ENCODE data around the gene UGT1A5. TPM values are rescaled to one million over a fixed set of nuclear protein-coding genes. Genes with fewer than 3 reads are reported as not detected.

Gene UGT1A5
- total RNA-seq, 6 experiments from 2014 or later, result not detected

DNA sequence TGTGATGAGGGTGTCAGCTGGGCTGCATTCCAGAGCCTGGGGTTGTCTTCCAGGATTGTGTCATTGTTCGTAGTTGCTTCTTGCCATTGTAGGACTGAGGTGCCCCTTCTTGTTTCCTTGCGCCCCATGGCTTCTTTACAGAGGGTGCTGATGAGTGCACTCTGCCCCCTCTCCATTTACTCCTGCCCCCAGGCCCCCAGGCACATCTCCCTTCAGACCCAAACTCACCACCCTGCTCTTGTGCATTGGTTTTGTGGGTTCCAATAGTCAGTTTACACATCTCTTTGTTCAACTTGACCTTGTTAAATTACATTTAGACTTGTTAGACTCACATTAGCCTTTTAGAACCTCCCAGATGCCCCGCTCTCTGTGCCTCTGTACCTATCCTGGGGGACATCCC is 108.5 kb downstream of the UGT1A5 start:
- H3K4me3 Mint-ChIP-seq, result no peak overlapping the region
- H3K27me3 Mint-ChIP-seq (ENCODE audit: insufficient read depth), result peaks cover 26% of the 10 kb centered on the region
- no peaks in the 10 kb centered on the region for H3K4me1 Mint-ChIP-seq (ENCODE audit: low read depth)
- DNase-seq, result no peak
- TF ChIP-seq, protein P1, sequence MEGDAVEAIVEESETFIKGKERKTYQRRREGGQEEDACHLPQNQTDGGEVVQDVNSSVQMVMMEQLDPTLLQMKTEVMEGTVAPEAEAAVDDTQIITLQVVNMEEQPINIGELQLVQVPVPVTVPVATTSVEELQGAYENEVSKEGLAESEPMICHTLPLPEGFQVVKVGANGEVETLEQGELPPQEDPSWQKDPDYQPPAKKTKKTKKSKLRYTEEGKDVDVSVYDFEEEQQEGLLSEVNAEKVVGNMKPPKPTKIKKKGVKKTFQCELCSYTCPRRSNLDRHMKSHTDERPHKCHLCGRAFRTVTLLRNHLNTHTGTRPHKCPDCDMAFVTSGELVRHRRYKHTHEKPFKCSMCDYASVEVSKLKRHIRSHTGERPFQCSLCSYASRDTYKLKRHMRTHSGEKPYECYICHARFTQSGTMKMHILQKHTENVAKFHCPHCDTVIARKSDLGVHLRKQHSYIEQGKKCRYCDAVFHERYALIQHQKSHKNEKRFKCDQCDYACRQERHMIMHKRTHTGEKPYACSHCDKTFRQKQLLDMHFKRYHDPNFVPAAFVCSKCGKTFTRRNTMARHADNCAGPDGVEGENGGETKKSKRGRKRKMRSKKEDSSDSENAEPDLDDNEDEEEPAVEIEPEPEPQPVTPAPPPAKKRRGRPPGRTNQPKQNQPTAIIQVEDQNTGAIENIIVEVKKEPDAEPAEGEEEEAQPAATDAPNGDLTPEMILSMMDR (IDR thresholded peaks at IDR 0.05), result no peak
- no peaks in the 10 kb centered on the region for H3K36me3 Mint-ChIP-seq (ENCODE audit: low read depth)
- H3K27ac Mint-ChIP-seq, result no peak overlapping the region
- H3K9me3 Mint-ChIP-seq, result no peaks in the 10 kb centered on the region

DNA sequence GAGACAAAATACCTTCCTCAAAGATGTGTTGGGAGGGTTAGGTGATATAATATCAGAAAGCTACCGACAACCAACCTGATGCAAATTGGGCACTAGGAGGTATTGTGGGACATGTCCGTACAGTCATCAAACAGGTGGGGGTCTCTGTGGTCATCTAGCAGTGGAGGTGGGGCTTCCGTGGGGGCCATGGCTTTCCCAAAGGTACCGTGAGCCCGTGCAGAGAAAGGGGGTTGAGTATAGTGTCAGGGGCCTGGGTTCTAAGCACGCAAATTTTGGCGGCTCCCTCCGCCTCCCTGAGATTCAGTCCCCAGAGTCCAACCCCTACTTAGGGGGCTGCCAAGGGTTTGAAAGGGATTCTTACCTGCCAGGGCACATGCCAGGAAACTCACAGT is 109.0 kb downstream of the UGT1A5 start:
- Mint-ChIP-seq H3K4me3 (no peak overlapping the region), H3K9me3 (no peaks in the 10 kb centered on the region), H3K27ac (no peak overlapping the region), H3K36me3 (ENCODE audit: low read depth) (no peaks in the 10 kb centered on the region), H3K27me3 (ENCODE audit: insufficient read depth) (peaks cover 26% of the 10 kb centered on the region), H3K4me1 (ENCODE audit: low read depth) (no peaks in the 10 kb centered on the region)
- no peak for DNase-seq
- TF ChIP-seq, protein P1 (IDR thresholded peaks at IDR 0.05), result no peak

DNA sequence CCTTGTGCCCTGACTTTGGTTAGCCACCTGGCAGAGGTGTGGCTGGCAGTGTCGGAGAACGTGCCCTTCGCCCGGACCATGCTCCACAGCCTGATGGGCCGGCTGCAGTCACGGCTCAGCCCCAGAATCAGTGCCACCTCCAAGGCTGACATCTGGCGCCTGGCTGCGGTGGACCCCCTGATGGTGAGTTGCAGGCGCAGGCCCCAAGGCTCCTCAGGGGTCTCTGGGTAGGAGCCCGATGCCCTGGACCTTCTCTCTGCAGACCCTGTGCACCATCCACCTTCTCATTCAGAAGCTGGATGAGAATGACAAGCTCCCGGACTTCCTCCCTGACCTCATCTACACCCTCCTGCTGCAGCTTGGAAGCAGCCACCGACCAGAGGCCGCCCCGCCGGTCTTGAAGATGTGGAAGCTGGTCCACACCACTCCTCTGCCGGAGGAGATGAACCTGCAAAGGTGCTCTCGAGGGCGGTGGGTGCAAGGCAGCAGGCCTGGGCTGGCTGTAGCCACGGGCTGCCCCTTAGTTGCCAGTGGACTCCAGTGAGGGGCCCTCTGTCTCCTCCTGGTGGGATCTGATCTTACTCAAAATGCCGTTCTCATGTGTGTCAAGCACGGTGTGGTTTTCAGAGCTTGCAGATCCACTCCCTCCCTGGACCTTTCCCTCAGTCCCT is 109.5 kb downstream of the UGT1A5 start:
- Mint-ChIP-seq H3K4me1 (ENCODE audit: low read depth) (no peaks in the 10 kb centered on the region), H3K27me3 (ENCODE audit: insufficient read depth) (peaks cover 26% of the 10 kb centered on the region), H3K27ac (no peak overlapping the region), H3K36me3 (ENCODE audit: low read depth) (no peaks in the 10 kb centered on the region), H3K9me3 (no peaks in the 10 kb centered on the region), H3K4me3 (no peak overlapping the region)
- TF ChIP-seq, protein P1 (IDR thresholded peaks at IDR 0.05), result no peak
- no peak for DNase-seq

Other genes with a start within 250 kb of the UGT1A5 start
- gene USP40, start 146.1 kb upstream of the UGT1A5 start, total RNA-seq (2021; fragmentation: NEBNext Ultra II Directional; extraction: Animal tissue kit (Norgen Biotek cat#: 25700)), result 10 to 100 TPM; 22.8 to 27.4 (median 24.3) TPM
- gene UGT1A8, start 95.3 kb upstream of the UGT1A5 start, total RNA-seq (2021; fragmentation: NEBNext Ultra II Directional; extraction: Animal tissue kit (Norgen Biotek cat#: 25700)), result not detected
- gene UGT1A10, start 76.5 kb upstream of the UGT1A5 start, total RNA-seq (2021; fragmentation: NEBNext Ultra II Directional; extraction: Animal tissue kit (Norgen Biotek cat#: 25700)), result not detected
- not detected for gene UGT1A9, start 41.0 kb upstream of the UGT1A5 start, total RNA-seq (2021; fragmentation: NEBNext Ultra II Directional; extraction: Animal tissue kit (Norgen Biotek cat#: 25700))
- gene UGT1A7, start 31.0 kb upstream of the UGT1A5 start, total RNA-seq (2021; fragmentation: NEBNext Ultra II Directional; extraction: Animal tissue kit (Norgen Biotek cat#: 25700)), result not detected
- gene UGT1A6, start 20.0 kb upstream of the UGT1A5 start, total RNA-seq (2021; fragmentation: NEBNext Ultra II Directional; extraction: Animal tissue kit (Norgen Biotek cat#: 25700)), result not detected
- gene UGT1A4, start 5.8 kb downstream of the UGT1A5 start, total RNA-seq (2021; fragmentation: NEBNext Ultra II Directional; extraction: Animal tissue kit (Norgen Biotek cat#: 25700)), result not detected
- gene UGT1A3, start 16.1 kb downstream of the UGT1A5 start, total RNA-seq (2021; fragmentation: NEBNext Ultra II Directional; extraction: Animal tissue kit (Norgen Biotek cat#: 25700)), result not detected
- gene UGT1A1, start 47.4 kb downstream of the UGT1A5 start, total RNA-seq (2021; fragmentation: NEBNext Ultra II Directional; extraction: Animal tissue kit (Norgen Biotek cat#: 25700)), result not detected
- not detected for gene MROH2A, start 65.4 kb downstream of the UGT1A5 start, total RNA-seq (2021; fragmentation: NEBNext Ultra II Directional; extraction: Animal tissue kit (Norgen Biotek cat#: 25700))
- 10 to 100 TPM; 16.8 to 33.6 (median 32.4) TPM for gene HJURP, start 141.6 kb downstream of the UGT1A5 start, total RNA-seq (2021; fragmentation: NEBNext Ultra II Directional; extraction: Animal tissue kit (Norgen Biotek cat#: 25700))
- not detected for gene TRPM8, start 204.5 kb downstream of the UGT1A5 start, total RNA-seq (2021; fragmentation: NEBNext Ultra II Directional; extraction: Animal tissue kit (Norgen Biotek cat#: 25700))

All from HFFc6 (cell line).